Renal cortex interstitium (tissue), 11 donors: ENCODE results near the gene IGDCC3. TPM values are rescaled to one million over a fixed set of nuclear protein-coding genes. Genes with fewer than 3 reads are reported as not detected.

Experiments
- DNase-seq, 11 donors: peaks; one replicate each; pipeline ENCODE4 v3.0.0-alpha.2; 2013; ENCODE audit warnings: low read depth in 9 of 11, low spot score in 4 of 11; ENCODE audit errors: extremely low read depth in 1 of 11
- polyA plus RNA-seq, 3 donors: library from polyadenylated mRNA; unstranded; fragments of 120-200 nt; gene quantifications; one replicate each; pipeline ENCODE4 v1.2.1, GENCODE V29; 2013; ENCODE audit not compliant: insufficient read length in 3 of 3

The IGDCC3 gene
- polyA plus RNA-seq, 3 donors, result 7.5 to 10.6 (median 7.5) TPM

DNA sequence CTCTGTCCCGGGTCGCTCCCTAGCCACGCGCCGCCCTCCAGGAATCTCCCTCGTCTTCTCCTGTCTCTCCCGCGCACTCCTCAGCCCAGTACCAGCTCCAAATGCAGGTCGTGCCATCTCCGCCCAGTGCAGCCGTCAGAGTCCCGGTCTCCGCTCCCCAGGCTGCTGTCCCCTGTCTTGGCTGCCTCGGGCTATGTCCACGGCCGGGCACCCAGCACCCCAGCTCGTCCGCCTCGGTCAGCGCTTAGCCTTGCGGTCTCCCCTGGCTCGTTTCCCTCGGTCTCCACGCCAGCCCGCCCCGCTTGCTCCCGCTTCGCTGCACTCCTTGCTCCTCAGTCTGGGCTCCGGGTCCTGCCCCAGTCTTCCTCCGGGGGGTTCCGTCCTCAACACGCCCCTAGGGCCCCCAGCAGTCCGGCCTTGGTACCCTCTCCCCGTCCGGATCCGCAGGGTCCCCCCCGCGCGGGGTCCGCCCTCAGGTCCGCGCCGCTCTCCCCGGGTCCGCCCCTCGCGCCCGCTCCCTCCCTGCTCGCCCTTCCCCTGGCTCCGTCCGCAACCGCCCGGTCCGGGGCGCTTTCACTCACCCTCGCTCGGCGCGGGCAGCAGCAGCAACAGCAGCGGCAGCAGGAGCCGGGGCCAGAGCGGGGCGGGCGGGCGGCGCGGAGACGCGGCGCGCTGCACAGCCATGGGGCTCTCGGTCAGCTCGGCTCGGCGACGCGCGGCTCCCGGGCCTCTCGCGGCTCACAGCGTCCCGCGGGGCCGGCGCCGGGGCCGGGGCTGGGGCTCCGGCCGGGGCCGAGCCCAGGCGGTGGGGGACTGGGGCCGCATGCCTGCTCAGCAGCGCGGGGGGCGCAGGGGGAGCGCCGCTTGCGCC, 462 bp downstream of the IGDCC3 start:
- peak in 2 of 11 donors; percentile 40 to 50 for DNase-seq

DNA sequence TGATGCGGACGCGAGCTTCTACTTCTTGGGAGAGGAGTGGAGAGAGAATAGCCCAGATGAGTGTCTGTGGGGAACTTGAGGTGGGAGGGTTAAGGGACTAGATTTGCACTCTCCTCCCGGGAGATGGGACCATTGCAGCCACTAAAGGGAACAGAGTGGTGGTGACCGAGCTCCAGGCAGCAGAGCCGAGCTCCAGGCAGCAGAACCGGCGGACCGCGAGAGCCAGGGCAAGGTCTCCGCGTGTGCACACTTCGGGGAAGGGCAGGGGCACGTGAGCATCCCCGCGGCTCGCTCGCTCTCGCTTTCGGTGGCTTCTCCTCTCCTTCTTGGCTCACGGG, 1.1 kb downstream of the IGDCC3 start:
- DNase-seq, result no peak

DNA sequence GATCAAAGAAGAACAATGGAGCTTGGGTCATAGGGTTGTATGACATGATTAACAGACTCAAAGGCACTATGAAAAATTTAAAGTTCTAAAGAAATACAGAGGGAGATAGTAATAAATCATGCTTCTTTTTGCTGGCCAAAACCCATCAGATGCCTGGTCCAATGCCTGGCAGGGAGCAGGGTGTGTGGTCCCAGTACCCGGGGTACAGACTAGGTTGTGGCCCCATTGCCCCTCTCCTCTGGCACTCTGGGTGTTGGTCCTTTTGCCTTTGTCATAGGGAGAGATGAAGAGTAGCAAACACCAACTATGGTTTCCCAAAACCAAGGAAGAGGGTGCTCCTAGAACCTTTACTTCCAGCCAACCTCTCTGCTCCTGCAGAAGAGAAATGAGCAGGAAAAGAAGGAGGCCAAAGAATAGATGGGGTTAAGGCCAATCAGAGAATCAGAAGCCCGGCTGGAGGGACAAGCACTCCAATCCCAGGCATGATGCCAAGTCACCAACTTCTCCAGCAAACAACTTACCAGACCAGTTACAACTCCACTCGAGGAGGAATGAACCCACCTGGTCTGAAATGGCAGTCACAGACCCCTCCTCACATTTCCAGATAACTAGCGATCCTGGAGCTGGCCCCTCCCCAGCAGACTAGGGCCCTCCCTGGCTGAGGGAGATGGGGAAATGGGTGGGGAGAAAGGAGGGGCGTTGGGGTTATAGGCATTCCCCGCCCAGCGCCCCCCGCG, 1.8 kb downstream of the IGDCC3 start:
- DNase-seq, result no peak

DNA sequence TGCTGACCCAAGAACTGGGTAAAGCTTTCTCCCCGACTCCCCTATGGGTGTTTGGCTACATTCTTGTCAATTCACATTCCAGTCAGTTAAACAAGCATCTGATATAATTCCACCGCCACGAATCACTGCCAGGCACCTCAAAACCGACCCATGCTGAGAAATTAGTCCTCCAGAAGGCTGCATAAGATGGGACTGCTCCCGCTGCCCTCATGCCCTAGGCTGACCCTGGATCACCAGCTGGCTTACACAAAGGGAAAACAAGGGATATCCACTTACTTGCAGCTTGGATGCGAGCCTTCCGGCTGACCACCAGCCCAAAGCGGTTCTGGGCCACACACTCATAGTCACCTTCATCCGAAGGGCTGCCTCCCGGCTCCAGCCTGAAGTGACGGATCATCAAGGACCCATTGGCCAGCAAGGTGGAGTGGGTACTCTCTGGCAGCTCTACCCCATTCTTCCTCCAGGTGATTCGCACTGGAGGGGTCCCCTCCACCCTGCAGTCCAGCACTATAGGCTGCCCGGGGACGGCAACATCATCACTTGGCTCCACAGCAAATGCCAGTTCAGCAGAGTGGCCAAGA, 2.9 kb downstream of the IGDCC3 start:
- no peak for DNase-seq

DNA sequence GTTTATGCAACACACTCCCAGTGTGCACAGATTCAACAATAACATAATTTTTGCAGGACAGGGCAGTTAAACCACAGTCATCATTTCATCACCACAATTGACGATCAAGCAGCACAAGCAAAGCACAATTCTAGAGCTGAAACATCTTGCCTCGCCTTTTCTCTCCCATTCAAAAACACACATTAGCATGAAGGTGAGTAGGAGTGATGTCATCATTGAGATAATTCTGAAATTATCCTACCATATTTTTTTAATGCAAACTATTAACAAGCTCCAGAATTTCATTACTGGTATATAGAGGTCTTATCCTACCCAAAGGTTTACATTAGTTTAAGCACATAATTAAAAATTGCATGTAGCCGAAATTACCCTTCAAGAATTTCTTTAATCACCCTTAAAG, 3.5 kb downstream of the IGDCC3 start:
- DNase-seq, result no peak

DNA sequence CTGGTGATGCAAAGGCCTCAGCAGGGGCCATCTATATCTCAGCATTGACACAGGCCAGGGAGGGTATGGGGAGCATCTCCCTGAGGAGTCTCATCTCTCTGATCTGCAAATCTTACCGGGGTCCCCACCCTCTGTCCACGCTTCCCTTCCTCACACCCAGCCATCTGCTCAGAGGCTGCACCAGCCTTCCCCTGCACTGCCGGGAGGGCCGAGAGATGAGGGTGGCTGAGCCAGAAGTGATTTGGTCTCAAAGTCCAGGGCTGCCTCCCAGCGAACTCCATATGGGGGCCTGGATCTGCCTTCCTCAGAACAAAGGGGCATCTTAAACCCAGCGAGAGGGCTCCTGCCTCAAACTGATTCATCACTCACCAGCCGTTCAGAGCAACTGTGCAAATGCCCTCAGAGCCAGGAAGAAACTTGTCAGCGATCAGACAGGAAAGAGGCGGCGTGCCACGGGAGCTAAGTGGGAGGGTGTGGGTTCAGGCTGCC, 4.6 kb downstream of the IGDCC3 start:
- DNase-seq, result no peak

DNA sequence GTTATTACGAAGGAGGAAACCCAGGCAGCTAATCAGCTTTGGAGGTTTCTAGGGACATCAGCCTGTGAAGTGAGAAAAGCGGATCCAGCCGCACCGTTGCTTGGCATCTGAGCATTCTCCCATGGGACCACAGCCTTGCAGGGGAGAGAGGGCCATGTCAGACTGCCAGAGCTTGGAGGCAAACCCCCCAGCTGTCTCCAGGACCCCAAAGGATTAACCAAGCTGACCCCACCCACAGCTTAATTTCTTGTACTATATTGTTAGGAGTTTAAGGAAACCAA, 5.1 kb downstream of the IGDCC3 start:
- DNase-seq, result no peak

DNA sequence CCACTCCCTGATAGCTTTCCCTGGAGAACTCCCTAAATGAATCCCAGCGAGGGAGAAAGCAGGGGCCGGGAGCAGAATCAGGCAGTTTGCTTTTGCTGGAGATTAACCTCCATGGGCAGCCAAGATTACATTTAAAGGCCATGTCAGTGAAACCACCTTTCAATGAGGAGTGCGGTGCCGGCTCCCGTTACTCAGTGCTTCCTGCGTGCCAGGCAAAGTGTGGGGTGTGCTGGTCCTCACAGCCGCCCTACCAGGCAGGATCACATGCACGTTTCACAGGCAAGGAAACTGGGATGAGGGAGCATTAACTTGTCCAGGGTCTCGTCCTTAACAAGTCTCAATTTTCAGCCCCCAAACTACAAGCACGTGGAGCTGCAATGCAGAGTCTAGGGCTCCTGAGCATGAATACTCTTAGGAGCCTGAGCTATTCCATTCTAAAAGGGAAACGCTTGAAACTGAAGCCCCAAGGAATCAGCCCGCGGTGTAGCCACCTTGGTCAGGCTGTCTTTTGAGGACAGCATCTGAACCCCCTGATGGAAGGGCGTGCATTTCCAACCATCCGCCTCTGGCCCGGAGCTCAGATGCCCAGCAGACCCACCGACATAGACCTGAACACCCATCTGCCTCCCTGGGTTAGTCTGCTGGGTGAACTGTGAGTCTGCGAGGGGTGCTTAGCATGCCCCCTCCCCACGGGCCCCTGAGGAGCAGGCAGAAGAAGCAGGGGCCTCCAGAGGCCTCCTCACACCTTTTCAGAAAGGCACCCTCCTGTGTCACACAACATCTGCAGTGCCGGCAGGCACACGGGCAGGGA, 5.6 kb downstream of the IGDCC3 start:
- DNase-seq, result no peak

DNA sequence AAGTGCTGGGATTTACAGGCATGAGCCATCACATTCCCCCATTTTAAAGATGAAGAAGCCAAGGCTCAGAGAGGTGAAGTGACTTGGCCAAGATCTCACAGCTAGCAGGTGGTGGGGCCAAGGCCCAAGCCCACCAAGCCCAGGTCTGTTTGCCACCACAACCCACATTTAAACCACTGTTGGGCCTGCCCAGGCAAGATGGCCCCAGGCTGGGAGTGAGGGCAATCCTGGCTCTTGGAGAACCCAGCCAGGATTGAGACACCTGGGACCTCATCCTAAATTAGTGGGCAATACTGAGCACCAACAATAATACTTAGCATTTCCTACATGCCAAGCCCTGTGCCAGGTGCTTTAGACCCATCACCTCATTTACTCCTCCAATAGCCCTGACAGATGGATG, 6.9 kb downstream of the IGDCC3 start:
- no peak for DNase-seq

DNA sequence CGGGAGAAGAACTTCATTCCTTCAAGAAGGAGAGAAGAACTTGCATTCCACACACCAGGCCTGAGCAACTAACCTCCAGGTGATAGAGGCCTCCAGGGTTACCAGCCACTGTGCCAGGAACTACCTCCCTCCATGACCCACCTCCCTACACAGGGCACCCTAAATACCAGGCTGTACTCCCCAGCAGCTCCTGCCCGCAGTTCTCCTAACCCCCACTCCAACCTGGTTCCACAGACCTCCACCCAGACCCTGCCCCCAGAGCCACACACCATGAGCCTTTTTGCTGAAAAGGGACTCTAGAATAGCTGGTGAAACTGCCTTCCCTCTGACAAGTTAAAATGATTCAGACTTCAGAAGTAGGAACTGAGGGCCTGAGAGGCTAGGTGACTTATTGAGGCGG, 8.2 kb downstream of the IGDCC3 start:
- DNase-seq, result no peak

DNA sequence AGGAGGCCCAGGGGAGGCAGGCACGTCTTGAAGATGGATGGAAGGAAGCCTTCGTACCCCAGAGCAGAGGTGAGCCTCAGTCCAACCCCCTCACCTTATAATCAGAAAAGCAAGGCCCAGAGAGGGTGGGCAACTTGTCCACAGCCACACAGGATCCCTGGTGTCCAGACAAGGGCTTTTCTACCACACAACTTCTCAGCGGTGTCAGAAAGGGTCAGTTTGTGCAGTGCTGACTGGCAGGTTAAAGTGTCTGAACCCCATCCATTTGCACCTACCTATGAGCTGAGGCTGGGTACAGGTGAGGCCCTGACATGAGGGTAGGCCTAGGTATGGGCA, 8.6 kb downstream of the IGDCC3 start:
- no peak for DNase-seq

DNA sequence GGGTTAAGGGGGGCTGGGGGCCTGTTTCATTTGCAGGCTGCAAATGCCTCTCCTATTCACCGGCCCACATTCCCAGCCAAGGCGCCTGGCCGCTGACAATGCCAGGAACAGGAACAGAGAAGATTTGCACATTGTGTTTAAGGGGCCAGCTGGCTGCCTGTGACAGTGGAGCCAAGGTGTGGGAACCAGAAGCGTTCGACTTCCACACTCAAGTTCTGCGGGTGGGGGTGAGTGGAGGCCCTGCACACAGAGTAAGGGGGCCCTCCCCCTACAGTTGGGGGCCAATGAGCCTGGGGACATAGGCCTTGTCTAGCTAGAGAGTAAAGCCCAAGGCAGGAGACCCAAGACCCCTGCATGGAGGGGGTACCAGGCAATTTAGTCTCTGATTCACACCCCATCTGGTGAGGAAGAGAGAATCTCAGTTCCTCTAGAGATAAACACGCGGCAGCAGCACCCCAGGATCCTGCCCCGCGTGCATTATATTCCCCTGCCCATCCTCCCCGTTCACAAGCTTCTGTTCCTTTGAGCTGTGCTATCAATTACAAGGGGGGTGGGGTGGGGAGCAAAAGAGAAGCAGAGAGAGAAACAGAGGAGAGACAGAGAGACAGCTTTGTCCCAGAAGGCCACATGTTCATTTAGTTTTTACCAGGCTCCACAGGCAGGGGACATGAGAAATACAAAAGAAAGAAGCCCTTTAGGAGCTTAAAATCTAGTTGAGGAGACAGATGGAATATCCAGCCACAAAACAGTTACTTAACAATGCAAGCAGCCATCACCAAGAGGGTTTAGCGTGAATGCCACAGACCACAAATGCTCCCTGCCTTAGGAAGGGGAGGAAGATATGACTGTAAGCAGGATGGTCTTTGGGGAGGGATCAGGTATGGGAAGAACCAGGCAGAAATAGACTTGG, 9.2 kb downstream of the IGDCC3 start:
- no peak for DNase-seq

DNA sequence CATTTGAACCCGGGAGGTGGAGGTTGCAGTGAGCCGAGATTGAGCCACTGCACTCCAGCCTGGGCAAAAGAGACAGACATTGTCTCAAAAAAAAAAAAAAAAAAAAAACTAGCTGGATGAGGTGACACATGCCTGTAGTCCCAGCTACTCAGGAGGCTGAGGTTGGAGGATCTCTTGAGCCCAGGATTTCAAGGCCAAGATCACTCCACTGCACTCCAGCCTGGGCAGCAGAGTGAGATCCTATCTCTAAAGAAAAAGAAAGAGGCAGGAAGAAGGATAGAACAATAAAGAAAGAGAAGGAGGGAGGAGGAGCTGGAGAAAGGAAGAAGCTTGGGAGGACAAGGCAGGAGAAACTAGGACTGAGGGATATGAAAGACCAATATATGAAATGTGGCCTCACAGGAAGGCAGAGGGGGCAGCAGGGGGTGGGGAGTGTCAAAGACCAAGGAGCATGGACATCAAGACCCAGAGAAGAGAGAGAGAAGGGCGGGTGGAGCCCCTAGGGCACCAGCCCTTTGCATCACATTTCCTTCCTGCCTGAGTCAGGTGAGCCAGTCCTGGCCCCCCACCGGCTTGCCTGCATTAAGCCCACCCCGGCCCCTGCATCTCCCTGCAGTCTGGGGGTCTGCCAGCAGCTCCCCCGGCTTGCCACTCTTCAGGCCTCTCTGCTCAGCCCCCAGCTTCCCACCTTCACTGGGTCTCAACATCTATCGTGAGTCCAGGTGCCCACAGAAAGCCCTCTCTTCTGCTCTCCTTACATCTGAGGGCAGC, 11.5 kb downstream of the IGDCC3 start:
- no peak for DNase-seq

DNA sequence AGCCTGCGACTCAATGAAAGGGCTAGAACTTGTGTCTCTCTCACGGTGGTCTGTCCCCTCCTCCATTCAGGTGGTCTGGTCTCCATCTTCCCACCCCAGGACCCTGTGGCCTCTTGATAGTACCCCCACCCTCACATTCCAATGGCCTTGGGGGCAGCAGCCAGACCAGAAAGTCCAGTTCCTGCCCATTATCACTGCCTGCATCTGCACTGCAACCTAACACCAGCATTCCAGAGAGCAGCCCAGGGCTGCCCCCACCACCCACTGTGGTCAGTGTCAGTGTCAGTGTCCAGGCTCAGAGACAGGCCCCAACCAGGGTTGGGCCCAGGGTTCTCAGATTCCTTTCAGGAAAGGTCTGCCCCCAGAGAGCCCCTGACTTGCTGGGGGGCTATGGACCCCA, 12.6 kb downstream of the IGDCC3 start:
- peak in 3 of 11 donors; percentile 25 to 52 (median 38) for DNase-seq

DNA sequence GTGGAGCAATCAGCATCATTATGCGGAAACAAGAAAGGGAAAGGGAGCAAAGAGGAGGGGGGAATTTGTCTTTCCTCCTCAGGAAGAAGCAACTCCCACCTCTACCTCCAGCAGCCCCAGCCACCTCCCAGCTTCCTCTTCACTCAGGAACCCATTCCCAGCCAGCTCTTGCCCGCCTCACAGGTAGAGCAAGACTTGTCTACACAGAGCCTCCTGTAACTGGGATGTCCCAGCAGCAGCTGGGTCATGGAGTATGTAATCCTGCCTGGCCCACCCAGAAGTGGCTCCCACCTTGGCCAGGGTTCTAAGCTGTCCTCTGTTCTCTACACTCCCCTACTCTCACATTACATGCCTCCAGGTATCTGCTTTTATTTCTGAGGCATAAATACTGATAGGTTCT, 14.0 kb downstream of the IGDCC3 start:
- no peak for DNase-seq

DNA sequence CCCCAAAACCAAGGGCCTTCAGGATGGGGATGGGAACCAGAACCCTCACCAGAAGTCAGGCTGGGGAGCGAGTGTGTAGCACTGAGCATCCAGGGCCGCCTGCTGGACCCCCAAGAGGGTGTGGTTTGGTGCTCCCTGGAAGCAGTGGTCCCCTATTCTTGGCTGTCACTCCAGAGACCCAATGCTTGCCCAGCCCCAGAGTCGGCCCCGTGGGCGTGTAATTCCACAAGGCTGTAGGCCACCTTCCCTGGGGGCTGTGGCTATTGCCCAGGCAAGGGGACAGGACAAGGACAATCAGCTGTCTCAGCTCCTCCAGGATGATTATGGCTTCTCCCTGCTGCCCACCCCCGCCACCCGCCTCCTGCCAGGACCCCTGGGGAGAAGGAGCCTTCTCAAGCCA, 14.5 kb downstream of the IGDCC3 start:
- no peak for DNase-seq

DNA sequence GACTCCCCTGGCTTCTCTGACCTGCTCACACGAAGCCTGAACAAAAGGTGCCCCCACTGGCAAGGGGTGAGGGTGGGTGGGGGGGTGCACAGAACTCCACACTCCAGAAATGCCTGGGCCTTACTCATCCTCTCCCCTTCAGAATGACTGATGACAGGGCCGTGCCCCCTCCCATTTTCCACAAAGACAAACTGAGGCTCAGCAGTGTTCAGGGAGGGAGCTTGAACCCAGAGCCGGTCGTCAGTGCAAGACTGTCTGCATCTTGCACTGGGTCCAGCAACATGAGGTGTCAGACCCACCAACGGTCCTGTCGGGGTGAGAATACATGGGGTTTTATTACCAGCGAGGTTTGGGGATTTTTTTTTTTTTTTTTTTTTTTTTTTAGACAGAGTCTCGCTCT, 15.3 kb downstream of the IGDCC3 start:
- DNase-seq, result no peak
